ENCODE measurements around the gene LRRC7.

The LRRC7 gene

DNA sequence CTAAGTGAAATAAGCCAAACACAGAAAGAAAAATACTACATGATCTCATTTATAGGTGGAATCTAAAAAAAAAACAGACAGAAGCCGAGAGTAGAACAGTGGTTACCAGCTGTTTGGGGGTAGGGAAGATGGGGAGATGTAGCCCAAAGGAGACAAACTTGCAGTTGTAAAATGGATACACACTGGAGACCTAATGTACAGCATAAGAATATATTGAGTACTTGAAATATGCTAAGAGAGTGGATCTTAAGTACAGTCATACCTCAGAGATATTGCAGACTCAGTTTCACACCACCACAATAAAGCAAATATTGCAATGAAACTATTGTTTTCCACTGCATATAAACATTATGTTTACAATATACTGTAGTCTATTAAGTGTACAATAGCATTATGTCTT, 320.9 kb downstream of the LRRC7 start:
- TF ChIP-seq, protein P1, sequence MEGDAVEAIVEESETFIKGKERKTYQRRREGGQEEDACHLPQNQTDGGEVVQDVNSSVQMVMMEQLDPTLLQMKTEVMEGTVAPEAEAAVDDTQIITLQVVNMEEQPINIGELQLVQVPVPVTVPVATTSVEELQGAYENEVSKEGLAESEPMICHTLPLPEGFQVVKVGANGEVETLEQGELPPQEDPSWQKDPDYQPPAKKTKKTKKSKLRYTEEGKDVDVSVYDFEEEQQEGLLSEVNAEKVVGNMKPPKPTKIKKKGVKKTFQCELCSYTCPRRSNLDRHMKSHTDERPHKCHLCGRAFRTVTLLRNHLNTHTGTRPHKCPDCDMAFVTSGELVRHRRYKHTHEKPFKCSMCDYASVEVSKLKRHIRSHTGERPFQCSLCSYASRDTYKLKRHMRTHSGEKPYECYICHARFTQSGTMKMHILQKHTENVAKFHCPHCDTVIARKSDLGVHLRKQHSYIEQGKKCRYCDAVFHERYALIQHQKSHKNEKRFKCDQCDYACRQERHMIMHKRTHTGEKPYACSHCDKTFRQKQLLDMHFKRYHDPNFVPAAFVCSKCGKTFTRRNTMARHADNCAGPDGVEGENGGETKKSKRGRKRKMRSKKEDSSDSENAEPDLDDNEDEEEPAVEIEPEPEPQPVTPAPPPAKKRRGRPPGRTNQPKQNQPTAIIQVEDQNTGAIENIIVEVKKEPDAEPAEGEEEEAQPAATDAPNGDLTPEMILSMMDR (IDR thresholded peaks at IDR 0.05): no peak

DNA sequence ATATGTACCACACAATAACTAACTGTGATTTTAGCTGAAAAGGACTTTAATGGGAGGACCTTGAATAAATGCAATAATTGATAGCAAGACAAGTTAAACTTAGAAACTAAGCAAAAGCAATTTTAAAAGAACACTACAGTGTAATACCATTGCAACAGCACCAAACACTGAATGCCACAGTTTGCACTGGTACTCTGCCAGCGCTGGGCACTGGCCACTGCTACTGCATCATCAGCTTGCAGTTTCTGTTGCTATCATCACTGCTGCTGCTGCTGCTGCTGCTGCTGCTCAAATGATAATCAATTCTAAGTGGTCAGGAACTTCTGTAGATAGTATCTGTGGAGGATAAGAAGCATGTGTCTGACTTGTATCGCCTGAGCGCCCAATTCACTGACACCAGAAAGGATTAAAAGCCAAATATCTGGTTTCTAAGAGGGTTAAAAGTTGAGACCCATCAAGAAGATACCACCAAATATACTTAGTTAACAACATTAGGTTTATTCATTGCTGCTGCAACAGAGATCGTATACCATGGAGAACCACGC, 330.8 kb downstream of the LRRC7 start:
- TF ChIP-seq, protein P1 (IDR thresholded peaks at IDR 0.05): no peak

GRCh38 chr1:69911301-69911801, 343.6 kb downstream of the LRRC7 start:
- TF ChIP-seq, protein P1 (IDR thresholded peaks at IDR 0.05): no peak

DNA sequence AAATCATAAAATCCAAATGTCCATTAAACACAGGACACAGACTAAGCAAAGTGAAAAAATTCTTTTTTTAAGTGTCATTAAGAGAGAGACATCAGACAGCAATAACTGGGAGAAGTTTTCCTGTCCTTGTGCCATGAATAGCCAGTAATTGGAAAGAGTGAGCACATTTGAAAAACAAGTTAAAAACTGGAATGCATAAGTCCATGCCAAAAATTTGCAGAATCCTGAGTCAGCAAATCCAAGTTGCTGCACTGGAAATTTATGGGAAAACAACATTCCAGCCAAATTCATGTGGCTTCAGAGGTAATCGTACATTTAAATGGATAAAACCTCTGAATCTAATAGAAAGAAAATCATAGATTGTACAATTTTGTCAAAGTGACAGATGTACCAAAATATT, 346.3 kb downstream of the LRRC7 start:
- TF ChIP-seq, protein P1 (IDR thresholded peaks at IDR 0.05): no peak

DNA sequence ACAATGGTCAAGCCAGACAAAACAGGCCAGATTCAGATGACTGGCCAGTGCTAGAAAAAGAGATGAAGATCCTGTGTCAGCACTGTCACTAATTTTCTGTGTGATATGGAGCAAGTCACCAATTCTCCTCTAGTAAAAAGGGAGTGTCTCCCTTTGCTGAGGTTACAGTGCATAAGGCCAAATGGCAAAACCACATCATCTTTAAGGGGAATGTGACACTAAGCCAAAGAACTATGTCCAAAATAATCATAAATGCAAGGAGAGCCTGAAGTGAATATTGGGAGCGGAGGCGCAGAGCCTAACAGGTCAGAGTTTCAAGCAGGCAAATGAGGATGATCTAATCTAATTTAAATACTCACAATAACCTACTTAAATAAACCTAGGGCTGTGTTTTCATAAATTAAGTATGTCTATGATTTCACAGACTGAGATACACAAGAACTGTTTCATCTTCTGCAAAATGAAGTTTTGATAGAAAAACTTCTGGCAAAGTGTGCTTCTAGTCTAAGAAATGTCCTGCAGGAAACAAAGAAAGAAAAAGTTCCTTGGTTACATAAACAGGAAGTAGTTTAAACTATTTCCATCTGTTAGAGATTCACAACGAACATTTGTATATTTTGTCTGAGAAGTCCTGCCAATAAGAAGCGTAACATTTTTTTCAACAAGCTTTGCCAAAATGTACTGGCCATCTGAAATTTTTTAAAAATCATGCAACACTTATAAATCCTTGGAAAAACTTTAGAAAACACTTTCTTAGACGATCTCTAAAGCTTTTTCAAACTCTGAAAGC, 347.4 kb downstream of the LRRC7 start:
- TF ChIP-seq, protein P1 (IDR thresholded peaks at IDR 0.05): no peak

DNA sequence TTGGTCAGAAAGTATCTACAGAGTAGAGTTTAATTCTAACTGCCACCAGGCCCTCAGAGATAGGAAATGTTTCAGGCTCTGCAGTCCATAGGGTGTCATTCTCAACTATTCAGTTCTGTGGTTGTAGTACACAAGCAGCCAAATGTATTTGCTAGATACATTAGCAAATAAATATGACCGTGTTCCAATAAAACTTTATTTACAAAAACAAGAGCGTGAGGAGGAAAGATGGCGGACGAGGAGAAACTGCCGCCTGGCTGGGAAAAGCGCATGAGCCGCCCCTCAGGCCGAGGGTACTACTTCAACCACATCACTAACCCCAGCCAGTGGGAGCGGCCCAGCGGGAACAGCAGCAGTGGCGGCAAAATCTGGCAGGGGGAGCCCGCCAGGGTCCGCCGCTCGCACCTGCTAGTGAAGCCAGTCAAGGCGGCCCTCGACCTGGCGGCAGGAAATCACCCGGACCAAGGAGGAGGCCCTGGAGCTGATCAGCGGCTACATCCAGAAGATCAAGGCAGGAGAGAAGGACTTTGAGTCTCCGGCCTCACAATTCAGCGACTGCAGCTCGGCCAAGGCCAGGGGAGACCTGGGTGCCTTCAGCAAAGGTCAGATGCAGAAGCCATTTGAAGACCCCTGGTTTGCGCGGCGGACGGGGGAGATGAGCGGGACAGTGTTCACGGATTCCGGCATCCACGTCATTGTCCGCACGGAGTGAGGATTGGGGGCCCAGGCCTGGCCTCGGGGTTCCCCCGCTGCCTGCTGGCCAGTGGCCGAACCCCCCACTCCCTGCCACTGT, 351.6 kb downstream of the LRRC7 start:
- TF ChIP-seq, protein P1 (IDR thresholded peaks at IDR 0.05): no peak

DNA sequence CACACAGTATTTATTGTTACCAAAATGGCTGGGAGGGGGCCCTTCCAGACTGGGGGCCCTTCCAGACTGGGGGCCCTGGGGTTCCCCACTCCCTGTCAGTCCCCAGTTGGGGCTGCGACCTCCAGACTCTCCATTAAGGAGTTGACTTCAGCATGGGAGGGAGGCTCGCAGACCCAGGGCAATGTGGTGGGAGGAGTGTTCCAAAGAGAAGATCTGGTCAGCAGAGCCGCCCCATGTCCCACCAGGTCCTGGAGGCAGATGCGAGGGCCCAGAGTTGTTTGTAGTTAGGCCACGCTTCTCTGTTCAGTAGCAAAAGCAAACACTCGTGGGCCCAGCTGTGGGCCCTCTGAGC, 352.2 kb downstream of the LRRC7 start:
- TF ChIP-seq, protein P1 (IDR thresholded peaks at IDR 0.05): no peak
